8988T (cell line): ENCODE results near the gene ABHD15.

ENCODE experiments used
- DNase-seq: peaks from one replicate; pipeline ENCODE4 v3.0.0; 2011

The ABHD15 gene

GRCh38 chr17:29582254-29582765 is 15.5 kb upstream of the ABHD15 start:
- DNase-seq: no peak

GRCh38 chr17:29581583-29582253 is 14.9 kb upstream of the ABHD15 start:
- DNase-seq: no peak

GRCh38 chr17:29579866-29580771 is 13.3 kb upstream of the ABHD15 start:
- DNase-seq: peak; percentile 92

- DNase-seq: no peak
Measured at GRCh38 chr17:29578626-29579485, 12.0 kb upstream of the ABHD15 start.

GRCh38 chr17:29577385-29578211 is 10.8 kb upstream of the ABHD15 start:
- DNase-seq: no peak

GRCh38 chr17:29577001-29577370 is 10.1 kb upstream of the ABHD15 start:
- DNase-seq: no peak

GRCh38 chr17:29576214-29577000 is 9.6 kb upstream of the ABHD15 start:
- DNase-seq: no peak

- DNase-seq: no peak
Measured at GRCh38 chr17:29575511-29576213, 8.8 kb upstream of the ABHD15 start.

- DNase-seq: no peak
Measured at GRCh38 chr17:29574732-29575510, 8.1 kb upstream of the ABHD15 start.

- no peak for DNase-seq
Measured at GRCh38 chr17:29573871-29574731, 7.3 kb upstream of the ABHD15 start.

- DNase-seq: no peak
Measured at GRCh38 chr17:29573558-29573869, 6.7 kb upstream of the ABHD15 start.

GRCh38 chr17:29572691-29573557 is 6.1 kb upstream of the ABHD15 start:
- DNase-seq: no peak

- no peak for DNase-seq
Measured at GRCh38 chr17:29571883-29572681, 5.2 kb upstream of the ABHD15 start.

GRCh38 chr17:29571486-29571882 is 4.6 kb upstream of the ABHD15 start:
- DNase-seq: no peak

- DNase-seq: no peak
Measured at GRCh38 chr17:29570521-29570920, 3.7 kb upstream of the ABHD15 start.

- DNase-seq: no peak
Measured at GRCh38 chr17:29569245-29569950, 2.6 kb upstream of the ABHD15 start.
